Upper lobe of left lung (tissue), 4 donors: ENCODE measurements around the gene LUZP4.

Experiments used
- CTCF ChIP-seq, 6 experiments: fragments of 450-650 bp in 4 of 6; fragments of 200-600 bp in 2 of 6; sonication (generic) in 2 of 6; IDR thresholded peaks; one replicate each; pipeline ENCODE4 v1.5.1; 2016 to 2019; ENCODE audit warnings: antibody characterized with exemption in 6 of 6
- EP300 ChIP-seq, 4 donors: sonication (generic); formaldehyde crosslinking; IDR thresholded peaks; one replicate each; pipeline ENCODE4 v1.5.1; 2017; ENCODE audit warnings: antibody characterized with exemption in 4 of 4, control low read depth in 2 of 4
- POLR2A ChIP-seq, 4 donors: fragments of 450-650 bp; IDR thresholded peaks; one replicate each; pipeline ENCODE4 v1.5.1; 2016 to 2017; ENCODE audit warnings: antibody characterized with exemption in 4 of 4, mild to moderate bottlenecking in 2 of 4
- POLR2AphosphoS5 ChIP-seq, 2 donors: sonication (generic); formaldehyde crosslinking; IDR thresholded peaks; one replicate each; pipeline ENCODE4 v1.5.1; 2017; ENCODE audit warnings: antibody characterized with exemption in 2 of 2

GRCh38 chrX:115345615-115346014, 56.1 kb downstream of the LUZP4 start:
- TF ChIP-seq POLR2A (IDR thresholded peaks at IDR 0.05) (no peak), CTCF (IDR thresholded peaks at IDR 0.05) (no peak), POLR2AphosphoS5 (IDR thresholded peaks at IDR 0.05) (no peak), EP300 (IDR thresholded peaks at IDR 0.05) (no peak)
